Suppressor macrophage treated with lipopolysaccharide for 1 hour (primary cell): ENCODE data around the gene ZNF710.

Experiments used
- DNase-seq, 3 donors: peaks; one replicate each; pipeline ENCODE4 v3.0.0-alpha.2; 2020 to 2022

ZNF710 gene

DNA sequence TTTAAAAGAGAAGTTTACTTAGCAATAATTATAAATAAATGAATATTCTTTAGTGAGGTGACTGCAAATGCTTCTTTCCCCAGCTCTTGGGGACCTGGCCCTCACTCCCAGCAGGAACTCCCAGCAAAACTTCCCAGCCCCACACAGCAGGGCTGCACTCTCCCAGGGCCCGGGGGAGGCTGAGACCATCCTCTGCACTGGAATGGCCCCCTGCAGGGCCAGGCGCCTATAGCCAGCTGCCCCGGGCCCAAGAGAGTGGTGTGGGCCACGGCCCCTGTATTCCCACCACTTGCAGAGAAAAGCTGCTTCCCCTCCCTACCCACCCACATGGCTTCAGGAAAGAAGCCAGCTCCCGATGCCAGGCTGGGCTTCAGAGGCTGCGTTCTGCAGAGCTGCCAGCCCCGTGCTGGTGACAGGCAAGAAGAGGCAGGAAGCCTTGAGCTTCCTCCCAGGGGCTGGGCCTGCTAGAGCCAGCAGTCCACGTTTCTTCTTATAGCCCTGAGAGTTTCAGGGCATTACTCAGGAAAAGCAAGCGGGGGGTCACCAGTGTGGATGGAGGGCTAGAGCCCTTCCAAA is 81.1 kb downstream of the ZNF710 start:
- peak in 1 of 3 donors; percentile 33 for DNase-seq

DNA sequence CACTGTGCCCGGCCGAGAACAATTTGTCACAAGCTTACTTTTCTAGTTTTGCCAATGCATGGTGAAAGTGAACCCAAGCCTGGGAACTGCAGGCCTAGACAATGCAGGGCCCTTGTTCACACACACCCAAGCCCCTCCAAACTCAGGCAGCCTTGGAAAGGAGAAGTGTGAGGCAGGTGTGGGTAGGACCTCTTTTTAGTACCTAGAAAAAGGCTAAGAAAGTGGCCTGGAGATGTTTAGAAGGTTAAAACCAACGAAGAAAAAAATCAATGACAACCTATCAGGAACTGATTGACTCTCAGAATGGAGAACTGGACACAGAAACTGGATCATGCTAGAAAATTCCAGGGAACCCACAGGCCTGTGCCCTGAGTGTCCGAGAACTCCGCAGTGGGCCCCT is 82.3 kb downstream of the ZNF710 start:
- DNase-seq: no peak

GRCh38 chr15:90083954-90084607 is 83.0 kb downstream of the ZNF710 start:
- DNase-seq: no peak

DNA sequence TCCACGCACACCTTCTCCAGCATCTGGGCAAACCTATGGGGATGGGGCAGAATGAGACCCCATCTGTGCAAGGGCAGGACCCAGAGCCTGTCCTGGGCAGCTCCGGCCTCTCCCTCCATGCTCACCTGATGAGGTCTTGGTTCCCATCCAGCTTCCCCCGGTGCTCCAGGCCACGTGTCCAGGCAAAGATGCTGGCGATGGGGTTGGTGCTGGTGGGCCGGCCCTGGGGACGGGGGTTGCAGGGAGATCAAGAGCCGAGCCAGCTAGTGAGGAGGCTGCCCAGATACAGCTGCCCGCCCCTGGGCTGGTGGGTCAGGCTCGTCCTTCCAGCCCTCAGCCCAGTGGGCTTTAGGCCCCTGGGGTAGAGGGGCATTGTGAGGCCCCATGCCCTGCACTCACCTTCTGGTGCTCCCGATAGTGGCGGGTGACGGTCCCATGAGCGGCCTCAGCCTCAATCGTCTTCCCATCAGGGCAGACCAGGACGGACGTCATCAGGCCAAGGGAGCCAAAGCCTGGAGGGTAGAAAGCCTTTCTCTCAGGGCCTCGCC is 83.8 kb downstream of the ZNF710 start:
- no peak for DNase-seq

GRCh38 chr15:90085565-90085964 is 84.4 kb downstream of the ZNF710 start:
- DNase-seq: no peak

GRCh38 chr15:90086868-90087268 is 85.7 kb downstream of the ZNF710 start:
- DNase-seq: peak; percentile 65 to 72 (median 69)

DNA sequence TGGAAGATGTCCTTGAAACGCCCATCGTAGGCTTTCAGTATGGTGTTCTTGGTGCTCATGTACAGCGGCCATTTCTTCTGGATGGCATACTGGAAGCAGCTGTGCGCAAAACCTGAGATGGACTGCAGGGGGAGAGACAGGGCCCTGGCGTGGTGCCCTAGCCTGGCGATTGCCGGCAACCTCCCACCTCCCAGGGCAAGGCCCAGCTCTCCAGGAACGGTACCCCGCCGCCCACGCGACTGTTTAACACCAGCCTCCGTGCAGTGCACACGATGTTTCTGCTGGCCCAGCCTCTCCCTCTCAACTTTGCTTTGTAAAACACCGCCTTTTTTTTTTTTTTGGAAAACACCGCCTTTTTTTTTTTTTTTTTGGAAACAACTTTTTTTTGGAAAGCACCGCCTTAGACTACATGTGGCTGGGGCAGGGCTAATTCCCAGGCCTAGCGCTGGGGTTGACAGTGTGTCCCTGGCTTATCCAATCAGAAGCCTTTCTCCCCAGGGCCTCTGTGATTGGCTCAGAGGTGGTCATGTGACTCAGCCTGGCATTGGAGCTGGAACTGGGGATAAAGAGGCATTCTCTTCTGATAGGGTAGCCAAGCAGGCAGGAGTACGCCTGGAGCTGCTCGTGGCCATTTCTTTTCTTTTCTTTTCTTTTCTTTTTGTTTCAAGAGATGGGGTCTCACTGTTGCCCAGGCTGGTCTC is 86.5 kb downstream of the ZNF710 start:
- DNase-seq: peak; percentile 41 to 58 (median 50)

- no peak for DNase-seq
Observed at GRCh38 chr15:90090226-90090848, 89.2 kb downstream of the ZNF710 start.

- no peak for DNase-seq
Observed at GRCh38 chr15:90091156-90091931, 90.2 kb downstream of the ZNF710 start.

- no peak for DNase-seq
Observed at GRCh38 chr15:90095521-90095959, 94.4 kb downstream of the ZNF710 start.

DNA sequence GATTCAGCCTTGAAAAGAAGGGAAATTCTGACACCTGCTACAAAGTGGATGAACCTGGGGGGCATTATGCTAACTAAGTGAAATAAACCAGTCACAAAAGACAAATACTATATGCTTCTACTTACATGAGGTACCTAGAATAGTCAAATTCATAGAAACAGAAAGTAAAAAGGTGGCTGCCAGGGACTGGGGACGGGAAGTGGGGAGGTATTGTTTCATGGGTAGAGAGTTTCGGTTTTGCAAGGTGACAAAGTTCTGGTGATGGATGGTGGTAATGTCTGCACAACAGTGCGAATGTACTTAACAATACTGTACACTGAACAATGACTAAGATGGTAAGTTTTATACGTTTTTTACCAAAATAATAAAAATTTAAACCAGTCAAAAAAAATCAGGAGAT is 96.4 kb downstream of the ZNF710 start:
- DNase-seq: peak in 2 of 3 donors; percentile 41 to 59

DNA sequence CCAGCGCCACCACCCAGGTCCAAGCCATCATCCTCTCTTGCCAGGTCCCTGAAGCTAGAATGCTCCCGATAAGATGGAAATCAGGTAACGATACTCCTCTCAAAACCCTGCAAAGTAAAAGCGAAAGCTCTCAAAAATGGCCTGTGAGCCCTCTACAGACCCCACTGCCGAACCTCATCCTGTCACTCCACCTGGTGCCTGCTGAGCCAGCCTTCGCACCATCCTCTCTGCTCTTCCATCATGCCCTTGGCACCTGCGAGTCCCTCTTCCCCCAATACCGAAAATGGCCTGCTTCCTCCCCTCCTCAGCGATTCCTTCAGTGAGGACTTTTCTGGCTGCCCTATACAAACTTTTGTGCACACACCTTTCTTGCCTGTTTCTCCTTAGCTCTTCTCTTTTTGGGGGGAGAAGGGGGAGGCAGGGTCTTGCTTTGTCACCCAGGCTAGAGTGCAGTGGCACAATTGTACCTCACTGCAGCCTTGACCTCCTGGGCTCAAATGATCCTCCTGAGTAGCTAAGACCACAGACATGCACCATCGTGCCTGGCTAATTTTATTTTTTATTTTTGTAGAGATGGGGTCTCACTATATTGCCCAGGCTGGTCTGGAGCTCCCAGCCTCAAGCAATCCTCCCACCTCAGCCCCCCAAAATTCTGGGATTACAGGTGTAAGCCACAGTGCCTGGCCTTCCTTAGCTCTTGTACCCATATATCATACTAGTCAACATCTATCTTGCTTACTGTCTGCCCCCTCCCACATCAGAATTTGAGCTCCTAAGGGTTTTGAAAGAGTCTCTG is 98.1 kb downstream of the ZNF710 start:
- no peak for DNase-seq

DNA sequence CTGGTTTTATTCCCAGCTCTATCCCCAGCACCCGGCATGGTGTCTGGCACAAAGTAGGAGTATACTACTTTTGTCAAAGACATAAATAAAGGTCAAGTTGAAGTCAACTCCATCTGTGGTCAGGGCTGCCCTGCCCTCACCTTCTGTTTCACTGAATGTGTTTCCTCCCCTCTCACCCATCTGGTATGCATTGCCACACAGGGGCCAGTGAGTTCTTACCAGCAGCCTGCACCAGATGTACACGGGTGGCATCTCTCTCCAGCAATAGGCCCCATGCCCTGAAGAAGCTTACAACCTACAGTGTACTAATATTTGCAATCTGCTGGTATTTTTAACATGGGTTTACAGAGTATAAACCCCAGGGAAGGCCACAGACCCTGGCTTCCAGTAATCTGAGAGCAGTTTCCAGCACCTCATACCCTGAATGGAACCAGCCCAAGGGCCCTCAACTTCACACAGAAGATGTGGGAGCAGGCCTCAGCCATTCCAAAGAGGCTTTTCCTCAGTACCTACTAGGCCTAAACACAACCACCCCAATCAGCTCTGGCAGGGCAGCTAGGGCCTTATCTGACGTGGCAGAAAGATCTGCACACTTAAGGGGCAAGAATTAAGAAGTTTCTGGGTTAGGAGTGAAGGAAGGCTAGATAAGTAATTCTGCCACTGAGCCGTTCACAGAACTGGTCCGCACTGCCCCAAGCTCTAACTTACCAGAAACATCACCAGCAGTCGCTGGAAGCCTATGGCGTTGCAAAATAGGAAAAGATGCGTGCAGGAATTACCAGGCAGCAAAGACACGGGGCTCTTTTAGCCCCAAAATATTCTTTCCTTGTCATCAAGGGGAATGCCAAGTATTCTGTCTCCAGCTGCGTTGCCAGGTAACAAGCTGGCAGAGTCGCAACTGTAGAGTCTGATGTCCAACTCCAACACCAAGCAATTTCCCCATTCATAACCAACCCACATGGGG is 99.0 kb downstream of the ZNF710 start:
- DNase-seq: peak; percentile 50 to 60 (median 52)

GRCh38 chr15:90101130-90101968 is 100.2 kb downstream of the ZNF710 start:
- peak; percentile 62 to 74 (median 69) for DNase-seq

GRCh38 chr15:90101969-90102890 is 101.1 kb downstream of the ZNF710 start, which contains the start of gene IDH2:
TSS of gene IDH2 (minus strand) at chr15:90102468. CDS start at chr15:90102390, 78 bp downstream.
- peak; percentile 89 to 97 (median 95) for DNase-seq

GRCh38 chr15:90103701-90104329 is 102.7 kb downstream of the ZNF710 start:
- DNase-seq: no peak

GRCh38 chr15:90104551-90104950 is 103.4 kb downstream of the ZNF710 start:
- no peak for DNase-seq

DNA sequence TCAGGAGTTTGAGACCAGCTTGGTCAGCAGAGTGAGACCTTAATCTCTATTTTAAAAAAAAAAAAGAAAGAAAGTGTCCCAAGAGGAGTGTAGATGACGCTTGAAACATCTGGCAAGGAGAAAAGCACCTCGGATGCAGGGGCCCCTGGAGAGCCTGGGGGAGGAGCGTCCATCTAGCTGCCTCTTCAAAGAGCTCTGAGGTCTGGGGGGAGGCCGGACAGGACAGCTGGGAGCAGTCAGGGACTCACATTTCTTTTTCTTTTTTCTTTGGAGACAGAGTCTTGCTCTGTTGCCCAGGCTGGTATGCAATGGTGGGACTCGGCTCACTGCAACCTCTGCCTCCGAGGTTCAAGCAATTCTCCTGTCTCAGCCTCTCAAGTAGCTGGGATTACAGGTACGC is 104.4 kb downstream of the ZNF710 start:
- no peak for DNase-seq
